ENCODE results near the gene FAM237A.

The FAM237A gene

DNA sequence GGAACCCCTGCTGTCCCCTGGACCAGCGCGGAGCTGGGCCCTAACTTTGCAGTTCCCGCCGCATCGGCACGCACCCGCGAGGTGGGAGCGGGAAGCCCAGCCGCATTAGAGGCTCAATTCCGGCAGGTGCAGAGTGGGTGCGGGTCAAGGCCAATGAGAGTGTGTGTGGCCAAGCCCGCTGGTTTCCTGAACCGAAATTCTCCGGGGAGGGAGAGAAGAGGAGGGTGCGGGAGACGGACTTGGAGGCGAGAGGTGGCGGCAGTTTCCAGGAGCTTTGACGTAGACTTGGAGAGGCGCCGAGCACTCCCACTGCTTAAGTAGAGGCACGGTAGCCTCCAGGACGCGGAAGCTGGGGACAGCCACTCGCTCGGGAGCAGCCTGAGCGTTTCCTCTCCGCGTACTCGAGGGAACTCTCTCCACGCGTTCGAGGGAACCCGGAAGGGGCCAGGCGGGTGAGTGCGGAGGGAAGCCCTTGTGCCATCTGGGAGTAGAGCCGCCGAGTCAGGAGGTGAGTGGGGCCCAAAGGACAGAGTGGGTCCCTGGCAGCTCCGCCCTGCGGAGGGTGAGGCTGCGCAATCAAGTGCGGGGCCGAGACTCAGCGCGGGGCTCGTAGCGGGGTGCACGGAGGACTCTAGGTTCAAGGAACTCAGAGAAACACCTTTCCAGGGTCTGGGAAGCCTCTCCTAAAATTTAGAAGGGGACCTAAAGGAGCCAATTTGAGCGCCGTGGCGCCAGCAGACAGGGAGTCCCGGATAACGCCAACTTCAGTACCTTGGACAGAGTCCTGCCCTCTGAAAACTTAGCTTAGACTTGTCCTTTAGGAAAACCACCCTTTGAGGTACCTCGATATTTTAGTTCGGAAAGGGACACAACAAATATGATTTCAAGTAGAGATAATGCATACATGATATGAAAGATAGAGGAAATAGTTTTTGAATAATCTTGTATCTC, at the start of gene FAM237A:
Gene FAM237A (plus strand): TSS at position 413 of the 951 bp plus-strand sequence. CDS start 1,750 bp downstream, outside the sequence.
- DNase-seq (ENCODE audit: low read depth in 2 of 2), result no peak

GRCh38 chr2:206597717-206598218, 44.5 kb upstream of the FAM237A start:
- DNase-seq (ENCODE audit: low read depth in 2 of 2), result no peak

DNA sequence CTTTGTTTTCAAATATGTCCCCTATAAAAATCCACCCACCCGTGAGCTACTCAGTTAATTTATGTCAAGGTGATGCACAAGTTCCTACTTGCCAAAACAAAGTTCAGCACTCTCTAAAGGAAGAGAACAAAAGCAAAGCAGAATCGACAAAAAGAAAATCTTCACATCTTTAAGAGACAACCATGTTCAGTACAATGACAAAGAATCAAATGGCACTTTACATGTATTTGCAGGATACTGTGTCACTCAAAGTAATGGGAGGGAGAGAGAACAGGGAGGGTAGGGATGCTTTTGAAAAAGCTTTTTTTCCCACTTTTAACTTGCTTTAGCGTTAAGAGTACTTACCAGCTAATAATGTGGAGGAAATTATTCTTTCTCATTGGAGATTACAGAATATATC, 39.0 kb upstream of the FAM237A start:
- no peak for DNase-seq (ENCODE audit: low read depth in 2 of 2)

- no peak for DNase-seq (ENCODE audit: low read depth in 2 of 2)
Observed at GRCh38 chr2:206610451-206610850, 31.8 kb upstream of the FAM237A start.

- DNase-seq (ENCODE audit: low read depth in 2 of 2), result no peak
Observed at GRCh38 chr2:206611191-206611590, 31.1 kb upstream of the FAM237A start.

- no peak for DNase-seq (ENCODE audit: low read depth in 2 of 2)
Observed at GRCh38 chr2:206611736-206612135, 30.6 kb upstream of the FAM237A start.

GRCh38 chr2:206614811-206615210, 27.5 kb upstream of the FAM237A start:
- DNase-seq (ENCODE audit: low read depth in 2 of 2), result no peak

- no peak for DNase-seq (ENCODE audit: low read depth in 2 of 2)
Observed at GRCh38 chr2:206615417-206616089, 26.7 kb upstream of the FAM237A start.

- no peak for DNase-seq (ENCODE audit: low read depth in 2 of 2)
Observed at GRCh38 chr2:206616151-206616550, 26.1 kb upstream of the FAM237A start.

DNA sequence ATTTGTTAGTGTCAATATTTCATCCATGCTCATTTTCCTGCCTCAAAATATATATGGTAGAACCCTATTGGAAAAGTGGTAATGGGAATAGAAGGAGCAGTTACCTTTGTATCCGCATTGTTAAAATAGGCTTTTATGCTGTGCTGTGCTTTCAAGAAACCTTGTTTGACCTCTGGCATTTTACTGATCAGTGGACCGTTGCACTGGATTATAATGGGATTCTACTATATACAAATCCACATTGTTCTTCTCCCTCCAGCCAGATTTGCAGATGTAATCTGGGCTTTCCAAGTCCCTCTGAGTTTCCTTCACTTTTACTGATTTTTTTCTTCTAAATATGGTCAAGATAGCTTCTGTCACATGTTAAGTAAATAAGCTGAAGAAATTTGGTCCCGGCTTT, 23.3 kb upstream of the FAM237A start:
- DNase-seq (ENCODE audit: low read depth in 2 of 2), result no peak

- no peak for DNase-seq (ENCODE audit: low read depth in 2 of 2)
Observed at GRCh38 chr2:206626108-206626507, 16.2 kb upstream of the FAM237A start.

DNA sequence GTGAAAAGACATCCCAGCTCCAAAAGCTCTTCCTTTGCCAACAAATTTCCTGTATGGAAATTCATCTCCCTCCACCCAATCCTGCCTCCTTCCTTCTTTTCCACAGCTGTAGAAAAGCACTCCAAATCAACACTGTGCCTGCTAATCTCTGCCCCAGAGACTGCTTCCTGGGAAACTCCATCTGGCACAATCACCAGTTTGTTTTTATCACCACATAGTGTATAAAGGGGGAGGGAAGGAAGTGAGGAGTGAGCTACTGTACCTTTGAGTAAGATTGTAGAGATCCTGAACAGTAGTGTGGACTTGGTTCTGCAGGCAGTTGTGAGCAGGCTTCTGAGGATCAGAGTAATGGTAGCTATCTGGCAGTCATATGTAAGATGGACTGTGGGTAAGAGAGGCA, 14.7 kb upstream of the FAM237A start:
- no peak for DNase-seq (ENCODE audit: low read depth in 2 of 2)

DNA sequence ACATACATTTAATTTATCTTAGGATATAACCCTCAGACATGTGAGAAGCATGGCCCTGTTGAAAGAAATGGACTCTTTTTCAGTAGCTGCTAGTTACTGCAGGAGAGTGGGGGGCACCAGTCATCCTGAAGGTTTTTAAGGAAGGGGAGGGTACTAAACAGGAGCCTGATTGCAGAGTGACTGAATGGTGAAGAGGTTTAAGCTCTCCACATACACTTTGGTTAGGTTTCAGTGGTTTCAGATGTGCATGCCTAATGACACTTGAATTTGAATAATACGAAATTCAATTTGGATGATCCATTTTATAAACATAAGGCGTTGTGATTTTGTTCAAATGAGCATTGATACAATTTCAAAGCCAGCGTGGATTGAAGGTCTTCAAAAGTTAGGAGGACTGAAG, 10.9 kb upstream of the FAM237A start:
- DNase-seq (ENCODE audit: low read depth in 2 of 2), result no peak

GRCh38 chr2:206635015-206635414, 7.3 kb upstream of the FAM237A start:
- no peak for DNase-seq (ENCODE audit: low read depth in 2 of 2)

GRCh38 chr2:206639636-206640035, 2.7 kb upstream of the FAM237A start:
- no peak for DNase-seq (ENCODE audit: low read depth in 2 of 2)

GRCh38 chr2:206641226-206641625, 1.1 kb upstream of the FAM237A start:
- no peak for DNase-seq (ENCODE audit: low read depth in 2 of 2)

- DNase-seq (ENCODE audit: low read depth in 2 of 2), result no peak
Observed at GRCh38 chr2:206647985-206648384, 5.7 kb downstream of the FAM237A start.

GRCh38 chr2:206657087-206657486, 14.8 kb downstream of the FAM237A start:
- DNase-seq (ENCODE audit: low read depth in 2 of 2), result no peak

DNA sequence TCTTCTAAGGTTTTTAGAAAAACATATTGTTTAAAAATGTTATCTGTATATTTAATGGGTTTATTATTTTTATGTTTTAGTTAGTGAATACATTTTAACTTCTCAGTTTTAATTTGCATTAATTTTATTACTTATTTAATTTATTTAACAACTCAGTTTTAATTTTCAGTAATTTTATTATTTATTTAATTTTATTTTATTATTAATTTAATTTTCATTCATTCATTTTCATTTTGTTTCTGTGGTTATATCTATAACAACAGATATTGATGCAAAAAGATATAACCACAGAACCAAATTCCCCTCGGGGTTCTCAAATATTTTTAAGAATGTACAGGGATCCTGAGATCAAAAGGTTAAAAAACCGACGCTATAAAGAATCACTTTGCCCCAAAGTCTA, 23.0 kb downstream of the FAM237A start:
- no peak for DNase-seq (ENCODE audit: low read depth in 2 of 2)

GRCh38 chr2:206670531-206671319, 28.4 kb downstream of the FAM237A start:
- DNase-seq (ENCODE audit: low read depth in 2 of 2), result no peak

GRCh38 chr2:206683546-206683945, 41.3 kb downstream of the FAM237A start:
- DNase-seq (ENCODE audit: low read depth in 2 of 2), result no peak

DNA sequence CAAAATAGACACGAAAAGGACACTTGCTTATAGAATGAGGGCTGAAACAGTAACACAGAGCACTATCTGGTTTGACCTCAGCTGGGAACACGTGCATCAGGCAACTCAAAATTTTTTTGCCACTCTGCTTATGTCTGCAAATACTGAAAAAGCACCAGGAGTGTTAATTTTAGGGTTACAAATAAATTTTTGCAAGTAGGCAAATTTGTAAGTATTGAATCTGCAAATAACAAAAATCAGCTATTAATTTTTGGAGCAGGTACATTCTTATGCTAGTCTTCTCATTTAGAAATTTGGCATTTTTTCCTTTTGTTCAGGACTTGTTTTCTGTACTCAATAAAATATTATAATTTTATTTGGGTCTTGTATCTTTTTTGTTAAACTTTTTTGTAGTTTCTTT, 46.2 kb downstream of the FAM237A start:
- DNase-seq (ENCODE audit: low read depth in 2 of 2), result no peak

Data from stimulated activated CD8-positive, alpha-beta memory T cell treated with anti-CD3 and anti-CD28 coated beads, Interleukin-2, amount 100 ng/mL, for 1 hour (primary cell).